Tibial artery (tissue), 4 donors: Measurements from ENCODE around the gene SPPL2A.

ENCODE experiments used
- DNase-seq, 2 donors: peaks; one replicate each; pipeline ENCODE4 v3.0.0-alpha.2; 2019
- H3K27ac ChIP-seq, 2 donors: fragments of 200-600 bp; sonication (generic) in 1 of 2; 1 replicate in 1 of 2; 2 replicates in 1 of 2; pipeline ENCODE4 v1.5.1; 2018 to 2019; ENCODE audit warnings: mild to moderate bottlenecking in 1 of 2
- H3K27me3 ChIP-seq, 2 donors: fragments of 200-600 bp; sonication (generic) in 1 of 2; one replicate each; pipeline versions ENCODE4 v1.5.1 to v1.6.0; 2016 to 2019
- H3K36me3 ChIP-seq, 3 donors: fragments of 200-600 bp; sonication (generic) in 2 of 3; one replicate each; pipeline ENCODE4 v1.5.1; 2016 to 2019; ENCODE audit warnings: mild to moderate bottlenecking in 2 of 3
- H3K4me1 ChIP-seq, 4 donors: fragments of 200-600 bp; sonication (generic) in 2 of 4; 1 replicate in 3 of 4; 2 replicates in 1 of 4; pipeline ENCODE4 v1.5.1; 2016 to 2019
- H3K4me3 ChIP-seq, 2 donors: fragments of 200-600 bp; sonication (generic) in 1 of 2; 1 replicate in 1 of 2; 2 replicates in 1 of 2; pipeline ENCODE4 v1.5.1; 2018 to 2019; ENCODE audit warnings: mild to moderate bottlenecking in 2 of 2
- H3K9me3 ChIP-seq, 3 donors: fragments of 200-600 bp; sonication (generic) in 1 of 3; one replicate each; pipeline ENCODE4 v1.5.1; 2016 to 2019
- CTCF ChIP-seq, 2 experiments: fragments of 200-600 bp in 1 of 2; fragments of 450-650 bp in 1 of 2; IDR thresholded peaks; one replicate each; pipeline ENCODE4 v1.5.1; 2017 to 2019; ENCODE audit warnings: antibody characterized with exemption in 2 of 2, mild to moderate bottlenecking in 1 of 2, moderate library complexity in 1 of 2
- intact Hi-C: fragments of 100-400 bp; cut with DNase I; formaldehyde crosslinking; loops from one replicate; pipeline ENCODE4 v1.15.0; 2023; ENCODE audit warnings: low total_unique reads

The SPPL2A gene

GRCh38 chr15:50783895-50784294 is 18.4 kb upstream of the SPPL2A start:
- Histone ChIP-seq H3K4me3 (no peak overlapping the region), H3K4me1 (peaks cover 0 to 11% (median 0%) of the 10 kb centered on the region in 4 donors), H3K27me3 (no peaks in the 10 kb centered on the region), H3K9me3 (no peaks in the 10 kb centered on the region), H3K27ac (no peak overlapping the region), H3K36me3 (no peaks in the 10 kb centered on the region)
- TF ChIP-seq CTCF (IDR thresholded peaks at IDR 0.05): no peak
- DNase-seq: no peak
- intact Hi-C loops: no loop called here

- no peak for TF ChIP-seq CTCF (IDR thresholded peaks at IDR 0.05)
- H3K4me1 ChIP-seq: peaks cover 0 to 11% (median 0%) of the 10 kb centered on the region in 4 donors
- no peaks in the 10 kb centered on the region for H3K36me3 ChIP-seq
- no peak overlapping the region for H3K27ac ChIP-seq
- DNase-seq: no peak
- intact Hi-C loops: no loop called here
- no peaks in the 10 kb centered on the region for H3K9me3 ChIP-seq
- no peaks in the 10 kb centered on the region for H3K27me3 ChIP-seq
- no peak overlapping the region for H3K4me3 ChIP-seq
Measured at GRCh38 chr15:50783411-50783810, 17.9 kb upstream of the SPPL2A start.

- Histone ChIP-seq H3K4me1 (peaks cover 0 to 2% (median 0%) of the 10 kb centered on the region in 4 donors), H3K27ac (no peak overlapping the region), H3K27me3 (no peaks in the 10 kb centered on the region), H3K9me3 (no peaks in the 10 kb centered on the region), H3K4me3 (no peak overlapping the region), H3K36me3 (no peaks in the 10 kb centered on the region)
- TF ChIP-seq CTCF (IDR thresholded peaks at IDR 0.05): no peak
- intact Hi-C loops: no loop called here
- DNase-seq: no peak
Measured at GRCh38 chr15:50778086-50778485, 12.6 kb upstream of the SPPL2A start.

DNA sequence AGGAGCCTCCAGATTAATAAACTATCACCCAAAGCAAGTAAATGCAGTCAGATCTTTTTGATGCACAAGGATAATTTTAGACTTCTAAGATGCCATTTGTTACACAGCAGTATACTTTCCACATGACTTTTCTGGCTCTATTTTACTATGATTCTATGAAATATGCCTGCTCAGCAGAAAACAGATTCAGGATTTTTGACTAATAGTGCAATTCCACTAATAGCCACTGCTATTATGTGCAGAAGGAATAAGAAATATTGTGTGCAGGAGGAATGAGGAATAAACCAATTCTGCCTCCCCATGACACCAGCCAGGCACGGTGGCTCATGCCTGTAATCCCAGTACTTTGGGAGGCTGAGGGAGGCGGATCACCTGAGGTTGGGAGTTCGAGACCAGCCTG is 11.5 kb upstream of the SPPL2A start:
- no peak for TF ChIP-seq CTCF (IDR thresholded peaks at IDR 0.05)

GRCh38 chr15:50774450-50774849 is 8.9 kb upstream of the SPPL2A start:
- intact Hi-C loops: no loop called here
- Histone ChIP-seq H3K9me3 (no peaks in the 10 kb centered on the region), H3K36me3 (no peaks in the 10 kb centered on the region), H3K4me1 (no peaks in the 10 kb centered on the region), H3K27me3 (no peaks in the 10 kb centered on the region), H3K4me3 (no peak overlapping the region), H3K27ac (no peak overlapping the region)
- no peak for TF ChIP-seq CTCF (IDR thresholded peaks at IDR 0.05)
- no peak for DNase-seq

More for the DNA sequence above, 11.5 kb upstream of the SPPL2A start:
- no peaks in the 10 kb centered on the region for H3K36me3 ChIP-seq
- no peaks in the 10 kb centered on the region for H3K9me3 ChIP-seq
- no peak overlapping the region for H3K27ac ChIP-seq
- intact Hi-C loops: no loop called here
- H3K4me3 ChIP-seq: no peak overlapping the region
- no peaks in the 10 kb centered on the region for H3K4me1 ChIP-seq
- no peak for DNase-seq
- H3K27me3 ChIP-seq: no peaks in the 10 kb centered on the region

DNA sequence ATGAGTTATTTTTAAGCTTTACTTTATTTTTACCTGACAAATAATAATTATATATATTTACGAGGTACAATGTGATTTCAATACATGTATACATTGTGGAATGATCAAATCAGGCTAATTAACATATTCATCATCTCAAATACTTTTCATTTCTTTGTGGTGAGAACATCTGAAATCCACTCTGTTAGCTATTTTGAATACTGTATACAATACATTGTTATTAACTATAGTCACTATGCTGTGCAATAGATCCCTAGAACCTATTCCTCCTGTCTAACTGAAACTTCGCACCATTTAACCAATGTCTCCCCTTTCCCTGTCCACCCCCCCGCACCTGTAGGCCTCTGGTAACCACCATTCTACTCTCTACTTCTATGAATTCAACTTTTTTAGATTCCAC is 7.9 kb upstream of the SPPL2A start:
- no peak for DNase-seq
- no peak overlapping the region for H3K27ac ChIP-seq
- intact Hi-C loops: no loop called here

More for the DNA sequence above, 7.9 kb upstream of the SPPL2A start:
- no peaks in the 10 kb centered on the region for H3K27me3 ChIP-seq
- no peak for TF ChIP-seq CTCF (IDR thresholded peaks at IDR 0.05)
- no peaks in the 10 kb centered on the region for H3K9me3 ChIP-seq
- H3K4me3 ChIP-seq: no peak overlapping the region
- H3K4me1 ChIP-seq: no peaks in the 10 kb centered on the region
- no peaks in the 10 kb centered on the region for H3K36me3 ChIP-seq
